K562 (cell line): ENCODE results near the gene ZNF607. TPM values are rescaled to one million over a fixed set of nuclear protein-coding genes. Genes with fewer than 3 reads are reported as not detected.

Experiments used
- CAMTA2 ChIP-seq: fragments of 250-450 bp; sonication (Bioruptor Pico); conservative IDR thresholded peaks from 2 replicates; pipeline ENCODE4 v1.5.1; 2022
- KLF10 ChIP-seq: fragments of 250-450 bp; sonication (Bioruptor Pico); IDR thresholded peaks from 2 replicates; pipeline ENCODE4 v1.6.1; 2021; ENCODE audit warnings: matching md5 sums
- ZBTB40 ChIP-seq, 2 experiments: fragments of 450-650 bp in 1 of 2; sonication (generic) in 1 of 2; formaldehyde crosslinking in 1 of 2; IDR thresholded peaks; 2 replicates each; pipeline versions ENCODE4 v1.7.1 to v1.9.0; 2016 to 2022; ENCODE audit warnings: inconsistent platforms in 1 of 2, mild to moderate bottlenecking in 1 of 2, missing genetic modification reagents in 1 of 2
- ZNF57 ChIP-seq: fragments of 450-650 bp; formaldehyde crosslinking; IDR thresholded peaks from 2 replicates; pipeline ENCODE4 v1.4.0; 2020; ENCODE audit warnings: mild to moderate bottlenecking, moderate library complexity
- polyA plus RNA-seq, 8 experiments: library from polyadenylated mRNA; depleted of rRNA in 4 of 8; stranded (reverse) in 5 of 8; unstranded in 3 of 8; fragments of >200 nt; fragmentation: Nextera tagmentation in 2 of 8; fragmentation: Illumina TruSeq in 1 of 8; extraction: Ambion mirVana in 2 of 8; extraction: Trizol in 1 of 8; gene quantifications; 2 replicates each; pipeline versions ENCODE4 v1.2.1 to v1.2.3, GENCODE V29; 2011 to 2014; ENCODE audit warnings: inconsistent platforms in 1 of 8, missing spikeins in 1 of 8
- total RNA-seq, 7 experiments: library from RNA; depleted of rRNA in 6 of 7; stranded (reverse); fragments of >200 nt in 6 of 7; fragmentation: Illumina TruSeq in 2 of 7; extraction: Trizol in 2 of 7; gene quantifications; 2 replicates each; pipeline versions ENCODE4 v1.2.1 to v1.2.3, GENCODE V29; 2011 to 2021; ENCODE audit warnings: low replicate concordance in 1 of 7

Gene ZNF607
- total and polyA plus RNA-seq, 9 of the 15 experiments (the other 6 are each of a cell fraction or from before 2014, with no cell fraction given) = 0.65 to 5.1 (median 3.6) TPM

- no peak for TF ChIP-seq ZBTB40 (IDR thresholded peaks at IDR 0.05)
- no peak for TF ChIP-seq ZBTB40 (CRISPR knock-in tag; IDR thresholded peaks at IDR 0.05)
- TF ChIP-seq ZNF57 (CRISPR knock-in tag) = no peak
- TF ChIP-seq KLF10 (CRISPR knock-in tag) = no peak
- no peak for TF ChIP-seq CAMTA2
Measured at GRCh38 chr19:37699057-37699456, 20.5 kb downstream of the ZNF607 start (continued).
